Activated naive CD8-positive, alpha-beta T cell (primary cell): ENCODE data around the gene NOL4L.

Source experiments
- H3K27ac Mint-ChIP-seq: one replicate; pipeline ENCODE4 v1.8.0; 2021; ENCODE audit warnings: mixed read lengths
- H3K27me3 Mint-ChIP-seq: one replicate; pipeline ENCODE4 v1.8.0; 2021; ENCODE audit warnings: mixed read lengths
- H3K36me3 Mint-ChIP-seq: one replicate; pipeline ENCODE4 v1.8.0; 2021; ENCODE audit warnings: mixed read lengths
- H3K4me1 Mint-ChIP-seq: one replicate; pipeline ENCODE4 v1.8.0; 2021; ENCODE audit warnings: low read depth, mixed read lengths
- H3K4me3 Mint-ChIP-seq: one replicate; pipeline ENCODE4 v1.8.0; 2021; ENCODE audit warnings: mild to moderate bottlenecking, mixed read lengths
- H3K9me3 Mint-ChIP-seq: one replicate; pipeline ENCODE4 v1.8.0; 2021; ENCODE audit warnings: low read depth, mixed read lengths

Gene NOL4L

DNA sequence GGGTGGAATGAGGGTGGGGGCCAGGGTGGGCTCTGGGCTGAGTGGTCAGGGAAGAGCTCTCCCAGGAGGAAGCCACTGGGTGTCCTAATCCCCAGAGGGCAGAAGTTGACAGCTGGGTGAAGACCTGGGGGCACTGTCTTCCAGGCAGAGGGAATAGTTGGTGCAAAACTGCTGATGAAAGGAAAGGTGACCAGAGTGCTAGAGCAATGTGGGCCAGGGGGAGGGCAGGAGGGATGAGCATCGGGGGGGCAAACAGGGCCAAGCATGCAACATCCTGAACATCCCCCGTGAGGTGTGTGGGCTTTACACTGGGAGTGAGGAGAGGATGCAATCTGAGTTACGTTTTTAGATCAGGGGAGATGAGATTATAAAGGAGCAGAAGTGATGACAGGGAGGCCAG lies 97.8 kb downstream of the NOL4L start:
- H3K4me1 Mint-ChIP-seq: peaks cover 36% of the 10 kb centered on the region
- peaks cover 5% of the 10 kb centered on the region for H3K36me3 Mint-ChIP-seq
- no peaks in the 10 kb centered on the region for H3K27me3 Mint-ChIP-seq
- no peak overlapping the region for H3K4me3 Mint-ChIP-seq
- no peaks in the 10 kb centered on the region for H3K9me3 Mint-ChIP-seq
- no peak overlapping the region for H3K27ac Mint-ChIP-seq

DNA sequence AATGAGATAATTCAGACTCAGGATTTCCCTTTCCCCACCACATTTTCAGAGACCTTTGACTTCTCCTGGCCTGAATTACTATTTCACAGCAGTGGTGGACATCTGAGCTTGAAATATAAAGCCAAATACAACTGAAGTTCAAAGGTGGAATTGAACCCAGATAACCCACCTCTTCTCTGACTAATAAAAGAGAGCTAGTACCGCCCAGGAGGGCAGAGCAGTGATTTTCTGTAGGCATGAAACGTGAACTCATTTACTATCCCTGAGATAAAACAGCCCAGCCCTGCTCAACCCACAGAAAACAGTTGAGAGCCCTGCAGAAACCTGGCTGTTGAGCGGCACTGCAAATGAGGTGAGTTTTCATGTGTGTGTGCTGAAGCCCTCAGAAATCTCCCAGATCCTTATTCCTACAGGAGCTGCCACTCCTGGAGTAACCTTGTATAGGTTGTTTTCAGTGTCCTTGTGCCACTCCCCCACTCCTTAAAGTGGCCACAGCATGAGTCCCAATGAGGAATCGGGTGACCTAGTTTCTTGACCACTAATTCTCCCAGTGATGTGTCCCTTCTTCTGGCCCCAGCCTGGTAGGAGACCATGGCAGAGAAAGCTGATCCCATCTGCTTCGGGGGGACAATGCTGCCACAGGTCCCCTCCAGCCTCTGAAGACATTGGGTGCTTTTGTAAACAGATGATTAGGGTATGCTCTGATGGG lies 99.2 kb downstream of the NOL4L start:
- Mint-ChIP-seq H3K4me1 (peaks cover 38% of the 10 kb centered on the region), H3K27me3 (no peaks in the 10 kb centered on the region), H3K4me3 (peak overlapping the region; percentile 96), H3K36me3 (peaks cover 5% of the 10 kb centered on the region), H3K9me3 (no peaks in the 10 kb centered on the region), H3K27ac (peak overlapping the region; percentile 96)

DNA sequence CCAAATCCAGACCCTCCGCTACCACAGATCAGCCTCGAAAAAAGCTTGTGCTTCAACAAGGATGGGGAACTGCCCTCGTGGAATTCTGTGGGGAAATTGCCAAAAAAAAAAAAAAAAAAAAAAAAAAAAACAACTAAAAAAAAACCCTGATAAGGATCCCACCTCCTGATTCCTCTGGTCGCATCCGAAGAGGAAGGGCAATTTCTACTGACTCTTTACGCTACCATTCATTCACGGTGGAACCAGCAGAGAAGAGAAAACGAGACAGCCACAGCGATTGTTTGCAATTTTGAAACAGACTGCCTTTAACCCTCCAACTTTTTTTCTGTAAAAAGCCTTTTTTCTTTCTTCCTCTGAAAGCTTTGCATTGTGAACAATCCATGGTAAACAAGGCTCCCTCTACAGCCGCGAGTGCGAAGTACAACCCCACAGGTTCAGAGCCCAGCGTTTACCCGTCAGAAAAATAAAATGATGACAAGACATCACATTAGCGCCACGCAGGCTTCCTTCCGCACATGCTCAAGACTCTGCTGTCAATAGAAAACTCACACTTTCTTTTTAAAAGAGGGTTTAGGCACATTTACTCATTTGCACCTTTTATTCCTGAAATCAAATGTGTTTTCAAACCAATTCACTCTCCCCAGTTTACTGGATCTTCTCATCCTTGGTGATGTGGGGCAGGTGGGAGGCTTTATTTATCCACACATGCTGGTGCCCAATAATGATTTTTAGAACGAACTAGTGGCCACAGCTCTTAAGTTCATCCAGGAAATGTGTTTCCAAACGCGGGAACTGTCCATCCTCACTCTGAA lies 100.0 kb downstream of the NOL4L start:
- no peaks in the 10 kb centered on the region for H3K27me3 Mint-ChIP-seq
- peaks cover 38% of the 10 kb centered on the region for H3K4me1 Mint-ChIP-seq
- peaks cover 2% of the 10 kb centered on the region for H3K36me3 Mint-ChIP-seq
- H3K4me3 Mint-ChIP-seq: peak overlapping the region; percentile 96
- H3K27ac Mint-ChIP-seq: peak overlapping the region; percentile 96
- H3K9me3 Mint-ChIP-seq: no peaks in the 10 kb centered on the region

- H3K27ac Mint-ChIP-seq: no peak overlapping the region
- H3K4me3 Mint-ChIP-seq: peak overlapping the region; percentile 96
- no peaks in the 10 kb centered on the region for H3K9me3 Mint-ChIP-seq
- H3K27me3 Mint-ChIP-seq: no peaks in the 10 kb centered on the region
- H3K36me3 Mint-ChIP-seq: peaks cover 2% of the 10 kb centered on the region
- H3K4me1 Mint-ChIP-seq: peaks cover 42% of the 10 kb centered on the region
These were observed 100.7 kb downstream of the NOL4L start for GRCh38 chr20:32484225-32484957.

- Mint-ChIP-seq H3K4me3 (peak overlapping the region; percentile 78), H3K9me3 (no peaks in the 10 kb centered on the region), H3K36me3 (peaks cover 2% of the 10 kb centered on the region), H3K27me3 (no peaks in the 10 kb centered on the region), H3K4me1 (peaks cover 43% of the 10 kb centered on the region), H3K27ac (no peak overlapping the region)
These were observed 101.5 kb downstream of the NOL4L start for GRCh38 chr20:32483351-32484224.

DNA sequence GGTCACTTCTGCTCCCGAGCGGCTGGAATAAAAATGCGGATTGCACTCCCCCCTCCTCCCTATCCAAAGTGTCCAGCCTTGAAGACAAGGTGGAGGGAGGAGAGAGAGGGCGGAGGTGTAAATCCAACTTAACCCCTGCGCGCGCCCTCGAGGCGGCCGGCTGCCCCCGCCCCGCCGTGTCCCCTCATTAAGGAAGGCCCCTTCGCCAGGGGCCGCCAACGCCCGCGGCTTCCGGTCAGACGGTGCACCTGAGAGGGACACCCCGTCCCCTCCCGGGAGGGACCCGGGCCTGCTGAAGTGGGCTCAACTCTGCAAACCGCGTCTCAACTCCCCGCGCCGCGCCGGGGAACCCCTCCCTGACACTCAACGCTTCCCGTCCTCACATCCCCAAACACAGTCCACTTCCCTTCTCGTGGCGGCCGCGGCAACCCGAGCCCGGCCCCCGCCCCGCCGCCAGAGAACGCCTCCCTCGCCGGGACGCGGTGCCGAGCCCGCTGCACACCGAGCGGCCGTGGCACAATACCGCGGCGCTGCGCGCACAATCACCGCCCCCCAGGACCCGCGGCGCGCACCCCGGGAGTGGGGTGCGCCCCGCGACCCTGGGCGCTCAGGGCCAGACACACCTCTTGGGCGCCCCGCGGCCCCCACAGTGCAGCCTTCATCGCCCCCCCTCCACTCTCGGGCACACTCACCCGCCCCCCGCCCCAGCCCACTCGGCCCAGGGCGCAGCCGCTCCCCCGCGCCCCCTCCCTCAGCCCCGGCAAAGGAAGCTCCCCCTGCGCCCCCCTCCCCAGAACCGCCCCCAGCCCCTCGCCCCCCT lies 102.5 kb downstream of the NOL4L start:
- H3K27me3 Mint-ChIP-seq: no peaks in the 10 kb centered on the region
- H3K4me3 Mint-ChIP-seq: peak overlapping the region; percentile 76
- H3K36me3 Mint-ChIP-seq: peaks cover 2% of the 10 kb centered on the region
- H3K27ac Mint-ChIP-seq: no peak overlapping the region
- H3K4me1 Mint-ChIP-seq: peaks cover 49% of the 10 kb centered on the region
- H3K9me3 Mint-ChIP-seq: no peaks in the 10 kb centered on the region

GRCh38 chr20:32482143-32482441 lies 103.0 kb downstream of the NOL4L start:
- Mint-ChIP-seq H3K36me3 (no peaks in the 10 kb centered on the region), H3K4me1 (peaks cover 54% of the 10 kb centered on the region), H3K27ac (no peak overlapping the region), H3K27me3 (no peaks in the 10 kb centered on the region), H3K4me3 (peak overlapping the region; percentile 76), H3K9me3 (no peaks in the 10 kb centered on the region)

DNA sequence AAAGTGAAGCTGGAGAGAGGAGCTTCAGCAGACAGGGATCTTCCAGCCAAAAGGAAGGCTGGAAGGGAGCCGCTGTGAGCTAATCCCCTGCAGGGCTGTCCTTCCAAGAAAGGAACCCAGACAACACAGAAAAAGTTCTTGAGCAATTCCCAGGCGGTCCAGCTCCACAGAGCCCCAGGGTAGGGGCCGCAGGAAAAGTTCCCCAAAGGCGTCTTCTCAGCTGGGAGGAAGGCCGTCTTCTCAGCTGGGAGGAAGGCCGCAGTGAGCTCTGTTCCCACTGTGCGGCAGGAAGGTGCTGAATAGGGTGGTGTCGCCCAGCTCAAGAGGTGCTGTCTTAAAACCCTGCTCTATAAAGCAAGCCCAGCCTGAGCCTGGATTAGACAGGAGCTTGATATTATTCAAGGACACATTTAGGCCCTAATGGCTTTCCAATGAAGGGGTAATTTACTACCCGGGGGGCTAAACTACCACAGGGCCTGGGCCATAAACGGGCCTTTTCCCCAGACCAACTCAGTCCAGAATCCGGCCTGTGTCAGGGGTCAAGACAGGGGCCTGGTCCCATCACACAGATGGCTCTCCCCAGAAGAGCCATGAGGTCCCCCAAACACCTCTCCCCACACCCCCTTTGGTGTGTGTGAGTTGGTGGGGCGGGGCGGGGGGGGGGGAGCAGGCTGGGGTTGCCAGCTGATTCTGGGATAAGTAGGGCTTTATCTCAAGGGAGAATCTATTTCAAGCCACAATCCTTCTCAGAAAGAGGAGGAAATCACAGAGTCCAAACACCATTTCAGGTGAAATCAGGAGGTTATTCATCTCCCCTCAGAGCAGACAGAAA lies 103.6 kb downstream of the NOL4L start:
- Mint-ChIP-seq H3K27me3 (no peaks in the 10 kb centered on the region), H3K27ac (peak overlapping the region; percentile 61), H3K4me1 (peaks cover 56% of the 10 kb centered on the region), H3K9me3 (no peaks in the 10 kb centered on the region), H3K36me3 (no peaks in the 10 kb centered on the region), H3K4me3 (peak overlapping the region; percentile 76)

DNA sequence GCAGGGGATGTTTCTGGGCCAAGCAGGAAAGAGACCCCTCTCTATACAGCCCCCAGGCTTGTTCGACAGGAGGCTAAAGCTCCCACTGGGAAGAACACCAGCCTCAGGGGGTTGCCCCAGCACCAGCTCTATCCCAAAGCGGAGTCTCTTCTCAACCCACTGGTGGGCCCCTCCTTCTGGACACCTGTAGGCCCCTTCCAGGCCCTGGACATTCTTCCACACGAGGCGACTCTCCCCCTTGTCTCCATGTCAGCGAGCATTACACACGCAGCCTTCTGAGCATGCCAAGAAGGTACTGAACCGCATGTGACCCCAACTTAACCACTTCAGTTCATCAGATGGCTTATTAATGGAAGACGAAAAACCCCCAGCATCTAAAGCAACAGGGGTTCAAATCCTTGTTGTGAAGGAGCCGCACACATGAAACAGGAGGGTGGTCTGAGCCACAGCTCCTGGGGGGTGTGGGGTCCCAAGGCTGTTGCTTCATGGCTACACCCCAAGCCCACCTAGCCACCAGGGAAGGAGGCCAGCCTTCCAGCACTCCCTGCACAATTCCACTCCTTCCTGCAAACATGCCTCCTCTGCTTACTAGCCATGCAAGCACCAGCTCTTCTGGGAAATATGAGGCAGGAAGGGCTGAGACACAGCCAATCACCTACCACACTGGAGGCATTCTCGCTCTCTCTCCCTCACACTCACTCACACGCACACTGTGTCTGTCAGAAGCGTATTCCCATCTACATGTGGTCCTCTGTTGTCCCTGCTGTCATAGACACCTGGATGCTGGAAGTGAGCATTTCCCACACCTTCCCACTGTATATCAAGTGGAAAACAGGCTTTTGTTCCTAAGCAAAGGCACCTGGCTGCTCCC lies 104.5 kb downstream of the NOL4L start:
- peak overlapping the region; percentile 4 for H3K4me3 Mint-ChIP-seq
- peak overlapping the region; percentile 61 for H3K27ac Mint-ChIP-seq
- H3K36me3 Mint-ChIP-seq: no peaks in the 10 kb centered on the region
- H3K27me3 Mint-ChIP-seq: no peaks in the 10 kb centered on the region
- H3K9me3 Mint-ChIP-seq: no peaks in the 10 kb centered on the region
- peaks cover 56% of the 10 kb centered on the region for H3K4me1 Mint-ChIP-seq

DNA sequence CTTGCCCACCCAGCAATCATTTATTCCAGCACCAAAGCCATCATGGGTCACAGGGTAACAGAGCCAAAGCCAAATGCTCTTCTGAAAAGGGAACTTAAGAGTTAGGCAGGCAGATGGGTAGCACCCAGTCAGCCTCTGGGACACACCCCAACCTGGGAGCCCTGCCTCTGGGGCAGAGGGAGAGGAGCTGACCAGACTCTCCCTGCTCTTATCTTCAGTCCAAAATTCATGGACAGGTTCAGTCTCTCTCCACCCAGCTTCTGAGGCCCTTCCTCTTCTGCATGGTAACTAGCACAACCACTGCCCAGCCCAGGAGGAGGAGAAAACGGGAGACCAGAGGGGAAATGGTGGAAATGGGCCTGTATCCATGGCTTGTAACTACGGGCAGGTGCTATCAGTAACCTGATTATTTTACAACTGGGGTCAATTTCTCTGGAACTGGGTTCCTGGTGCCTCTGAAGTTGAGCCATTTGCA lies 105.4 kb downstream of the NOL4L start:
- no peaks in the 10 kb centered on the region for H3K27me3 Mint-ChIP-seq
- H3K9me3 Mint-ChIP-seq: no peaks in the 10 kb centered on the region
- H3K36me3 Mint-ChIP-seq: no peaks in the 10 kb centered on the region
- H3K27ac Mint-ChIP-seq: peak overlapping the region; percentile 46
- no peak overlapping the region for H3K4me3 Mint-ChIP-seq
- H3K4me1 Mint-ChIP-seq: peaks cover 50% of the 10 kb centered on the region

DNA sequence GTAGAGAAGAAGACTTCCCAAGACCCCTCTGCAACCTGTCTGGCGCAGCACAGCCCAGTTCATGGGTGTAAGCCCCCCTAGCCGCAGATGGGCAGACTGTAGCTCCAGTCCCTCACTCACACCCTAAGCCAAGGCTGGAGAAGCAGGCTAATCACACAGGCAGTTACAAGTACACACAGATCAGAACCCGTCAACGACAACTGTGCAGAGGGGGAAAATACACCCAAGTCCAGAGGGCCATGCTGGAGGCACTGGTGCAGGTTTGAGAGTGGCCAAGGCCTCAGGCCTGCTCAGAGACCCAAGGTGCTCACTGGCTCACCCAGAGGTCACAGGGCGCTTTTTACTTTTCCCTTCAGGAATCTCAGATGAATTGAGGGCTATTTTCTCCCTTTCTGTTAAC lies 106.1 kb downstream of the NOL4L start:
- Mint-ChIP-seq H3K36me3 (no peaks in the 10 kb centered on the region), H3K27ac (no peak overlapping the region), H3K27me3 (no peaks in the 10 kb centered on the region), H3K4me1 (peaks cover 50% of the 10 kb centered on the region), H3K9me3 (no peaks in the 10 kb centered on the region), H3K4me3 (no peak overlapping the region)

GRCh38 chr20:32478576-32478975 lies 106.6 kb downstream of the NOL4L start:
- Mint-ChIP-seq H3K36me3 (no peaks in the 10 kb centered on the region), H3K4me3 (no peak overlapping the region), H3K27me3 (no peaks in the 10 kb centered on the region), H3K4me1 (peaks cover 50% of the 10 kb centered on the region), H3K9me3 (no peaks in the 10 kb centered on the region), H3K27ac (peak overlapping the region; percentile 47)
